Omental fat pad (tissue), 4 donors: ENCODE results near the gene KRTAP10-5. TPM values are rescaled to one million over a fixed set of nuclear protein-coding genes. Genes with fewer than 3 reads are reported as not detected.
"Not testable (repeated sequence)": the region's sequence is repeated elsewhere in the genome, so short reads cannot be mapped to it uniquely, and the experiment has no call there.

ENCODE experiments used
- ATAC-seq: fragments of 150-250 bp; one replicate; pipeline ENCODE4 v1.9.1; 2016; ENCODE audit warnings: mild to moderate bottlenecking, moderate library complexity; ENCODE audit not compliant: low FRiP score
- DNase-seq: peaks from one replicate; pipeline ENCODE4 v3.0.0-alpha.2; 2019; ENCODE audit warnings: low spot score
- total RNA-seq, 4 donors: library from RNA; depleted of rRNA; stranded (reverse); fragments of >200 nt; gene quantifications; one replicate each; pipeline ENCODE4 v1.1.0, GENCODE V29; 2016
- TF ChIP-seq, protein P1 (sequence below), 3 donors: fragments of 450-650 bp; IDR thresholded peaks; one replicate each; pipeline ENCODE4 v1.5.1; 2016 to 2017; ENCODE audit warnings: antibody characterized with exemption in 3 of 3, mild to moderate bottlenecking in 3 of 3, moderate library complexity in 2 of 3

The KRTAP10-5 gene
- total RNA-seq, 4 donors from 2014 or later, result not detected

- TF ChIP-seq, protein P1, sequence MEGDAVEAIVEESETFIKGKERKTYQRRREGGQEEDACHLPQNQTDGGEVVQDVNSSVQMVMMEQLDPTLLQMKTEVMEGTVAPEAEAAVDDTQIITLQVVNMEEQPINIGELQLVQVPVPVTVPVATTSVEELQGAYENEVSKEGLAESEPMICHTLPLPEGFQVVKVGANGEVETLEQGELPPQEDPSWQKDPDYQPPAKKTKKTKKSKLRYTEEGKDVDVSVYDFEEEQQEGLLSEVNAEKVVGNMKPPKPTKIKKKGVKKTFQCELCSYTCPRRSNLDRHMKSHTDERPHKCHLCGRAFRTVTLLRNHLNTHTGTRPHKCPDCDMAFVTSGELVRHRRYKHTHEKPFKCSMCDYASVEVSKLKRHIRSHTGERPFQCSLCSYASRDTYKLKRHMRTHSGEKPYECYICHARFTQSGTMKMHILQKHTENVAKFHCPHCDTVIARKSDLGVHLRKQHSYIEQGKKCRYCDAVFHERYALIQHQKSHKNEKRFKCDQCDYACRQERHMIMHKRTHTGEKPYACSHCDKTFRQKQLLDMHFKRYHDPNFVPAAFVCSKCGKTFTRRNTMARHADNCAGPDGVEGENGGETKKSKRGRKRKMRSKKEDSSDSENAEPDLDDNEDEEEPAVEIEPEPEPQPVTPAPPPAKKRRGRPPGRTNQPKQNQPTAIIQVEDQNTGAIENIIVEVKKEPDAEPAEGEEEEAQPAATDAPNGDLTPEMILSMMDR (IDR thresholded peaks at IDR 0.05), result no peak
- no peak for ATAC-seq
Measured at GRCh38 chr21:44609193-44609592, 28.8 kb upstream of the KRTAP10-5 start.

GRCh38 chr21:44606495-44606894 lies 26.1 kb upstream of the KRTAP10-5 start:
- ATAC-seq (no peak), DNase-seq (no peak)
- TF ChIP-seq, protein P1 (IDR thresholded peaks at IDR 0.05), result no peak

More at GRCh38 chr21:44609193-44609592, 28.8 kb upstream of the KRTAP10-5 start:
- DNase-seq, result no peak

DNA sequence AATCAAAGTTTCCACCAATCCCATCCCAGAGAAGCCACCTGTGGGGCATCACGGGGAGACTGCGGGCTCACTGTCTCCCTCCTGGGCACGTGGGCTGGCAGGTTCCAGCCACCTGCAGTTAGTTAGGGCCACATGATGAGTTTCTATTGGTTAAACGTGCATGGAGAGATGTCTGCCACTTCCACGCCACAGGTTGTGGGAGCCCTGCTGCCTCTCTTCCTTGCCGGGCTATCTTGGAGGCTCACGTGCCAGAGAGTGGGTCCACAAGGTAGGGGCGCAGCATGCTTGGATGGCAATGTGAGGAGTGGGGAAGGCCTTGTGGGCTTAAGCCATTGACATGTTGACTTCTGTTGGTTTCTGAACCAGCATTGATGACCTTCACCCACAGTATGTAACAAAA lies 23.5 kb upstream of the KRTAP10-5 start:
- TF ChIP-seq, protein P1 (IDR thresholded peaks at IDR 0.05), result no peak
- ATAC-seq (no peak), DNase-seq (no peak)

- TF ChIP-seq, protein P1 (IDR thresholded peaks at IDR 0.05), result no peak
- ATAC-seq (no peak), DNase-seq (no peak)
Measured at GRCh38 chr21:44603109-44603875, 22.9 kb upstream of the KRTAP10-5 start.

- DNase-seq (no peak), ATAC-seq (no peak)
Measured at GRCh38 chr21:44602463-44602850, 22.1 kb upstream of the KRTAP10-5 start.

DNA sequence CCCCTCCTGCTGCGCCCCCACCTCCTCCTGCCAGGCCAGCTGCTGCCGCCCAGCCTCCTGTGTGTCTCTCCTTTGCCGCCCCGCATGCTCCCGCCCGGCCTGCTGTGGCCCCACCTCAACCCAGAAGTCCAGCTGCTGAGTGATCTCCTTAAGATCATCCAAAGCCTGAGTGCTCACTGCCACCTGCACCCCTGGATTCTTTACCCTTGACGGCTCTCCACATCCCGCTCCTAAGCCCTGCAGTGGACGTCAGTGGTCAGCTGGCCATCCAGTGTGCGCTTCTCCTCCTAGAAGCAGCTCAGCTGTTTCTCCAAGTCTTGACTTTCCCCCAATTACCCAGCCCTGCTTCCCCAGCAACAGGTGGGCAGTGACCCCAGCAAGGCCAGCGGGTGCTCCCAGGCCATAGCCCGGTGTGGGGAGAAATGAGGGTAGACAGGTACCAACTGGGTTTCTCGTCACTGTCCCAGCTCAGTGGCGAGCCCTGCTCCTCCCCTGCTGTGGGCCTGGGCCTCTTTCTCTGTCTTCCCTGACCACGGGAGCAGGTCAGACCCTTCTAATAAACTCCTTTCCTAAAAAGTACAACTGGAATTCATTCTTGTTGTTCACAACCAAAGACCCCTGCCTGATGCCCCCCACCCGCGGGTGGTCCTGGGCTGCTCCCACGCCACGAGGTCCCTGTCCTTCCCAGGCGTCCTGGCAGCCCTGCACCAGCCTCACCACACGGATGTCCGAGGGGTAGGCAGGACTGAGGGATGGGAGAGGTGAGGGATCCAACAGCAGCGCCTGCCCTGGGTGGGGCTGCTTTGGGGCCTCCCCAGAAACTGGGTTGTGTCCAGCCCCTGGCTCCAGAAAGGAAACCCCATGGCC lies 21.4 kb upstream of the KRTAP10-5 start:
- TF ChIP-seq, protein P1 (IDR thresholded peaks at IDR 0.05), result no peak
- DNase-seq (no peak), ATAC-seq (no peak)

More at GRCh38 chr21:44602463-44602850, 22.1 kb upstream of the KRTAP10-5 start:
- TF ChIP-seq, protein P1 (IDR thresholded peaks at IDR 0.05), result no peak

GRCh38 chr21:44601091-44601490 lies 20.7 kb upstream of the KRTAP10-5 start:
- not testable (repeated sequence) for DNase-seq, ATAC-seq

DNA sequence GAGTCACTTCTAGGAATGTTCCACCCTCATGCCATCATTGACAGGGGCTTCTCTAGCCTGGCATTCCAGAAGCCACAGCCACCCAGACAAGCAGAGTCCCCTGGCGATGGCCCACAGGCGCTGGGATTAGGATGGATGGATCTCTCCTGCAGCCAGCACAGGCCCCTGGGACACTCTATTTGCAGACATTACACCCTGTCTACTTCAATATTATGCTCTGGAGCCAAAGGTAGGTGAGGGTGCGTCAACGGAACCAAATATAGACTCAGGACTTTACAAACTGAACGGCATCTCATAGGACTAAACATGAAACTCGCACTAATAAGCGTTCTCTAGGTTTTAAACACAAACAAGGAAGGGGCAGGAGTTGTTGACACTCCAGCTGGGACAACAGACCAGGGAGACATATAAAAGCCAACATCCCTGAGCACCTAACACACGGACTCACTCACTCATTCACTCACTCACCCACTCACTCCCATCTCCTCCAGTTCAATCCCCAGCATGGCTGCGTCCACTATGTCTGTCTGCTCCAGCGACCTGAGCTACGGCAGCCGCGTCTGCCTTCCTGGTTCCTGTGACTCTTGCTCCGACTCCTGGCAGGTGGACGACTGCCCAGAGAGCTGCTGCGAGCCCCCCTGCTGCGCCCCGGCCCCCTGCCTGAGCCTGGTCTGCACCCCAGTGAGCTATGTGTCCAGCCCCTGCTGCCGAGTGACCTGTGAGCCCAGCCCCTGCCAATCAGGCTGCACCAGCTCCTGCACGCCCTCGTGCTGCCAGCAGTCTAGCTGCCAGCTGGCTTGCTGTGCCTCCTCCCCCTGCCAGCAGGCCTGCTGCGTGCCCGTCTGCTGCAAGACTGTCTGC lies 19.9 kb upstream of the KRTAP10-5 start, which contains the start of gene KRTAP10-7:
Gene KRTAP10-7 (plus strand): TSS at position 480 of the 861 bp plus-strand sequence. CDS start 25 bp downstream, at position 505.
- ATAC-seq, DNase-seq: not testable (repeated sequence)
